ENCODE data around the gene ZSCAN16.
"Not testable (repeated sequence)": the region's sequence is repeated elsewhere in the genome, so short reads cannot be mapped to it uniquely, and the experiment has no call there.

Gene ZSCAN16

DNA sequence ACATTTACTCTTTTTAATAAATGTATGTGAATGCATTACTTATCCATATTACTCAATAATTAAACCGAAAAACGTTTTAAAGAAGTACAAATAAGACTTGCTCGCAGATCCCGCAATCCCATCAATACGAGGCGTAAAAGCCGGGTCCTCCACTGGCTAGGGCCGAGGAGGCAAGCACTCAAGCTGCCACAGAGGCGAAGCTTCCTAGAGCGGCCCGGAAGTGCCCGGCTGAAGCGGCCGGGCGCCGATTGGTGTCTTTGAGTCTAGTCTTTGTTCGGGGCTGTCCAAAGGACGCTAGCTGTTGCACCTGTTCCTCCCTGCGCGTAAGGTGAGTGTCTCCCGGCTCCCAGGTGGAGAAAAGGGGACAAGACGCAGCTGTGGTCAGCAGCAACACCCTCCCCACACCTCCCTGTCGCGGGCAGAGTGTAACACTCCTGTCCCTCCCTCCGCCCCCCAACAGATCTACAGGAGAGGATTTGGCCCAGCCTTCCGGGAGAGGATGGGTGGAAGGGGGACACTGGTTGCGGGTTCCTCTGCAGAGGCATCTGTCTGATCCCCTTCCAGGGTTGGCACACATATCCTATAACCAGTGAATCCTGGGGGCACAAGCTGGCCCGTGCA is at the start of gene ZSCAN16:
TSS of gene ZSCAN16 (plus strand) at position 260 of the 621 bp plus-strand sequence. CDS start 835 bp downstream, outside the sequence.
- DNase-seq (ENCODE audit: low read depth), result peak; percentile 80

DNA sequence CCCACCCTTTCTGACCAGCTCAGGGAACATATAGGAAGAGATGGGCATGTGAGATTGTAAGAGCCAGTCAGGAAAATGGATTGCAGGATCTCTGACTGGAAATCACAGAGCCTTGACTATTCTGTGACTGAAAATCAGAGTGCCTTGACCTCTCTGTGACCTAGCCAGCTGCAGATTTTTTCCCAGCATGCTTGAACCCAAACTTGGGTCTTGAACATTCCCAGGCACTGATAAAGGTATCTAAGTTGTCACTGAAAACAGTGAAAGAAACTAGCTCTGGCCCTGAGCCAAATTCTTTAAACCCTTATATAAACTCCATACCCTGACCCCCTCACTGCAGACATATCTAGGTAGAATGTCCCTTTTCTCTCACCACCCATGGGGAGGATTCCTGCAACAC is 46.4 kb upstream of the ZSCAN16 start:
- no peak for DNase-seq (ENCODE audit: low read depth)

DNA sequence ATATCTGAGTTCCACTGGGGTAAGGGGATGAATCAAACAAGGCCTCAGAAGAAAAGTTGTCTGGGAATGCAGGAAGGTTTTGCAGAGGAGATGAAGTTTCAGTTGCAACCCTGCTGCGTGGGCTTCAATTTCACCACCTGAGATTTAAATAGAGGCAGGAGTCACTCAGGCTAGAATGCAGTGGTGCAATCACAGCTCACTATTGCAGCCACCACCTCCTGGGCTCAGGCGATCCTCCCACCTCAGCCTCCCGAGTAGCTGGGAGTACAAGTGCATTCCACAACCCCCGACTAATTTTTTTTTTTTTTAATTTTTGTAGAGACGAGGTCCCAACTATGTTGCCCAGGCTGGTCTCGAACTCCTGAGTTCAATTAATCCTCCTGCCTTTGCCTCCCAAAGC is 45.6 kb upstream of the ZSCAN16 start:
- peak; percentile 3 for DNase-seq (ENCODE audit: low read depth)

DNA sequence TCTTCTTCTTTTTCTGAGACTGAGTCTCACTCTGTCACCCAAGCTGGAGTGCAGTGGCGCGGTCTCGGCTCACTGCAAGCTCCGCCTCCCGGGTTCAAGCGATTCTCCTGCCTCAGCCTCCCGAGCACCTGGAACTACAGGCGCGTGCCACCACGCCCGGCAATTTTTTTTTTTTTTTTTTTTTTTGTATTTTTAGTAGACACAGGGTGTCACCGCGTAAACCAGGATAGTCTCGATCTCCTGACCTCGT is 44.1 kb upstream of the ZSCAN16 start, which contains the start of gene ZNF165:
TSS of gene ZNF165 (plus strand) at position 188 of the 250 bp plus-strand sequence. CDS start 4,913 bp downstream, outside the sequence.
- not testable (repeated sequence) for DNase-seq (ENCODE audit: low read depth)

DNA sequence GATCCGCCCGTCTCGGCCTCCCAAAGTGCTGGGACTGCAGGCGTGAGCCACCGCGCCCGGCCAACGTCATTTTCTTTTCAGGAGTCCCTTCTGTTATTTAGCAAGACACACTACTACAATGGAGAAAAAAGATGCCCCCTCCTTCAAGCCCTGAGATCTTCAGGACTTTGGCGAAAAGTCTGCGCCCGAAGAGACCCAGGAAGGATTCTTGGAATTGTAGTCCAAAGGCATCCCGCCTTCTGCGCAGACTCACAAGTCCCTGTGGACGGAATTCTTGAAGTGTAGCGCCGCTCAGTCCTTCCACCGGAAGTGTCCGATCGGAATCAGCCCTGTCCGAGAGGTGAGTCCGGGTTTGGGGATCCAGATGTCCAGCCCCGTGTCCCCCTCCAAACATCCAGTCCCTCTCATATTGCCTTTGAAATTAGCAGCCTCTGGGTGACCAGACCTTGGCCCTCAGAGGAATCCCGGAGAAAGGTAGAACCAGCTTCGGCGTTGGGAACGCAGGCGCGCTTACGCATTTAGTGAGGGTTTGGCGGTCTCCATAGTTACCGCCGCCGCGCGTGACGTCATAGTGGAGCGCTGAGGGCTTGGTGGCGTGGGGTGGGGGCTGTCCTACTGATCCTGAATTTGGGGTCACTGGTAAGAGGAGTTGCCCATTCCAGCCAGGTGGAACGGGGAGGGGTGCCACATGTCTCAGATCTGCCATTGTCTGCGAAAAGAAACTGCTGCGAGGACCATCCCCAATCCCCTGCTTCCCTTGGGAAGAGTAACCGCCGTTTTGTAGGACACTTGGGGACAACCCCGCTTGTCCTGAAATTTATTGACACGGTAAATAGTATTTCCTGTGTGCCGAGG is 43.6 kb upstream of the ZSCAN16 start:
- peak; percentile 98 for DNase-seq (ENCODE audit: low read depth)

DNA sequence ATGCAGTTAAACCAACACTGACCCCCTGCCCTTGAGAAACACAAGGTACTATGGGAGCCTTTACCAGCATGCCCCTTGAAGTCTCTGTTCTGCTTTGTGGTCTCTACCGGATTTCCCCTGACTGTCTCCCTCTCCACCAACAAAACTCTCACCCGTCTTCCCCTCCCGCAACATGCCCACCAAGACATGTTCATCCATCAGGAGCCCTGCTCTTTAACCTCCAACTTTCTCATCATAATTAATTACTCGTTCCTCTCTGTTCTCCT is 43.0 kb upstream of the ZSCAN16 start:
- DNase-seq (ENCODE audit: low read depth), result no peak

DNA sequence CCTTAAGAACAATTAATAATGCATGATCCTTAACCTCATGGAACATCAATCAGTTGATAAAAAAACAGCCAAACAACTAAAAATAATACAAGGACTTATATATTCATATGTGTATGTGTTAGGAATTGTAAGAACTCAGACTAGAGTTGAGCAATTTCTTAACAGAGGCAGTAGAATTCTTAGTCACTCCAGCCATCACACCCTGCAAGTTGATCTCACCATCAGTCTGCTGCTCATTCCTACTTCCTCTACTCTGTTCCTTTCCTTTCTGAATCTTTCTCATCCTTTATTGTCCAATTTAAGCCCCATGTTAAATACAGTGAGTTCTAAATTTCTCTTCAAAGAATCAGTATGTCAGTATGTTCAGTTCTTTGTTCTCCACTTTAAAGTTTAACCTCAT is 41.5 kb upstream of the ZSCAN16 start:
- DNase-seq (ENCODE audit: low read depth), result no peak

DNA sequence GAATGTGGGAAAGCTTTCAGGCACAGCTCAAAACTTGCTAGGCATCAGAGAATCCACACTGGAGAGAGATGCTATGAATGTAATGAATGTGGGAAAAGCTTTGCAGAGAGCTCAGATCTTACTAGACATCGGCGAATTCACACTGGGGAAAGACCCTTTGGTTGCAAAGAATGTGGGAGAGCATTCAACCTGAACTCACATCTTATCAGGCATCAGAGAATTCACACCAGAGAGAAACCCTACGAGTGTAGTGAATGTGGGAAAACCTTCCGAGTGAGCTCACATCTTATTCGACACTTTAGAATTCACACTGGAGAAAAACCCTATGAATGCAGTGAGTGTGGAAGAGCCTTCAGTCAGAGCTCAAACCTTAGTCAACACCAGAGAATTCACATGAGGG is 35.4 kb upstream of the ZSCAN16 start:
- no peak for DNase-seq (ENCODE audit: low read depth)

DNA sequence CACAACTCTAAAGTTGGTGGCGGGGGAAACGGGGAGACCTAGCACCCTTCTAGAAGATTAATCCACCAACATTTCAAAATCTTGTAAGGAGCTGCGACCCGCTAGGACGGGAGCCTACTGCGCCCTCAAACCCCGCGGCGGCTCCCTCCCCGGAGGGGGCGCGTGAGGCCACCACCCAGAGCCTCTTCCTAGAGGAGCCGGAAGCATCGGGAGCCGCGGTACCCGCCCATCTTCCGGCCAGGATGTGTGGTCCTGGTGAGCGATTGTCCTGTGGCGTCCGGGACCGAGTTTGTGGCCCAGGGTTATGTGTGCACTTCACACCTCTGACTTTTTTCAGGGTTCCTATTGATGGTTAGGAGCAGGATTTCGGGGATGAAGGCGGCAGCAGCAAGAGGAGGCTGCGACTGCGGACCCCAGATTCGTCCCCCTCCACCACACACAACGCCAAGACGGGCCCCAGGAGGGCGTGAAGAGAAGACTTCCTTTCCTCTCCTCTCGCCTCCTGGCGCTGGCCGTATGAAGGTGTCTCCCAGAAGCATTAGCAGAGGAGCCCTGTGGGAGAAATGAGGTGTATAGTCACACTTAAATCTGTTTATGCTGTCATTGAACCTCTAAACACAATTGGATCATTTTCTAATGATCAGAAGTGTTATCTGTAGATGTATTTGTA is 33.4 kb upstream of the ZSCAN16 start:
- DNase-seq (ENCODE audit: low read depth), result no peak

DNA sequence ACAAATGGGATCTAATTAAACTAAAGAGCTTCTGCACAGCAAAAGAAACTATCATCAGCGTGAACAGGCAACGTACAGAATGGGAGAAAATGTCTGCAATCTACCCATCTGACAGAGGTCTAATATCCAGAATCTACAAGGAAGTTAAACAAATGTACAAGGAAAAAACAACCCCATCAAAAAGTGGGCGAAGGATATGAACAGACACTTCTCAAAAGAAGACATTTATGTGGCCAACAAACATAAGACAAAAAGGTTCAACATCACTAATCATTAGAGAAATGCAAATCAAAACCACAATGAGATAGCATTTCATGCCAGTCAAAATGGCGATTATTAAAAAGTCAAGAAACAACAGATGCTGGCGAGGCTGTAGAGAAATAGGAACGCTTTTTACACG is 22.2 kb upstream of the ZSCAN16 start:
- DNase-seq (ENCODE audit: low read depth), result not testable (repeated sequence)

DNA sequence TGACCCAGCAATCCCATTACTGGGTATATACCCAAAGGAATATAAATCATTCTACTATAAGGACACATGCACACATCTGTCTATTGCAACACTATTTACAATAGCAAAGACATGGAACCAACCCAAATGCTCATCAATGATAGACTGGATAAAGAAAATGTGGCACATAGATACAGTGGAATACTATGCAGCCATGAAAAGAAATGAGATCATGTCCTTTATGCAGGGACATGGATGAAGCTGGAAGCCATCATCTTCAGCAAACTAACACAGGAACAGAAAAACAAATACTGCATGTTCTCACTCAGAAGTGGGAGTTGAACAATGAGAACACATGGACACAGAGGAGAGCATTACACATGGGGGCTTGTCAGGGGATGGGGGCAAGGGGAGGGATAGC is 21.7 kb upstream of the ZSCAN16 start:
- DNase-seq (ENCODE audit: low read depth), result not testable (repeated sequence)

DNA sequence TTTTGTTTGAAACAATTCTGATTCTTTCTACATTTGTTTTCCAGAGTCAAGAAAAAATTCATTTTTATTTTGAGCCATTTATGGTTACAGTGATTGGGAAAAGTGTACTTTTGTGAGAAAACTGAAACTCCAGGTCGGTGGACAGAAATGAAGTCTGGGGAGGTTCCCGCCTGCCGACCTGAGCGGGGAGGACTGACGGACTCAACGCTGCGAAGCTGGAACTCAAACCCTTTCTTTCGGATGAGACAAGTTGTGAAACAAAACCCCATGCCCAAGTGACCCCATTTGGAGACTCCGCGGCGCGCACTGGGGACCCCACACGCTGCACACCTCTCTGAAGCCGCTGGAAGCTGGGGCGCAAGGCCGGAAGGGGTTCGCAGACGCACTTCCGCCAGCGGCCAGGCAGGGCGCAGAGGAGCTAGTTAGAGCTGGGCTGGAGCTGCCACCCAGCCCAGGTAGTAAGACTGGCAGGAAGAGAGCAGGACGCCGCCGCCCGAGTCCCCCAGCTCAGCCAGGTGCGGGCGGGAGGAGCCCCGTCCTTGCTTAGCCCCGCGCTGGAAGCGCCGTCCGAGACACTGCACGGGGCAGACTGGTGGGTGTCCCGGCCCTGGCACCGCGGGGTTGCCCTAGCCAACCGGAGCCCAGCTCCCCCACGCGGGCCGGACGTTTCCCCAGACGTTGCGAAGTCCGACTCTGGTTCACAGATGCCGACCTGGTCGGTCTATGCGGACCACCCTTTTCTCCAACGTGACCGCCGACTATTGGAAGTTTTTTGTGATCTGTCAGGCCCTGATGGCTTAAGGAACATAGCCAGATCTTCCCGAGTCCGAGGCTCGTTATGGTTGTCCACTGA is 19.8 kb upstream of the ZSCAN16 start:
- peak; percentile 76 for DNase-seq (ENCODE audit: low read depth)

DNA sequence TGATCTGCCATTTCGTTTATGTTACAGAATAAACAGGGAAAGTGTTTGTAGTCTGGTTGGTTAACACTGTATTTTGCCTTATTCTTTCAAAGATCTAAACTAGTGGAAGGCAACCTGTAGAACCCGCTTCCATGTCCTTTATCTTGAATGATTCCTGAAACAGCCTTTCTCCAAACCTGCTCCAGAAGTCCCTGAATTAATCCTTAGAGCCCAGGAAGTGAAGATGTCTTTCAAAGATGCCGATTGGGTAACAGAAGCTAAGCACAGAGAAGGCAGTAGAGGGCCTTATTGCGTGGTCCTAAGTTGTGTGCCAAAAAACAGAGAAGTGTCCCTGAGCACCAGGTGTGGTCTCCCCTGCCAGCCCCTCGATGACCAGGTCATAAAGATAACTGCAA is 19.2 kb upstream of the ZSCAN16 start:
- peak; percentile 24 for DNase-seq (ENCODE audit: low read depth)

DNA sequence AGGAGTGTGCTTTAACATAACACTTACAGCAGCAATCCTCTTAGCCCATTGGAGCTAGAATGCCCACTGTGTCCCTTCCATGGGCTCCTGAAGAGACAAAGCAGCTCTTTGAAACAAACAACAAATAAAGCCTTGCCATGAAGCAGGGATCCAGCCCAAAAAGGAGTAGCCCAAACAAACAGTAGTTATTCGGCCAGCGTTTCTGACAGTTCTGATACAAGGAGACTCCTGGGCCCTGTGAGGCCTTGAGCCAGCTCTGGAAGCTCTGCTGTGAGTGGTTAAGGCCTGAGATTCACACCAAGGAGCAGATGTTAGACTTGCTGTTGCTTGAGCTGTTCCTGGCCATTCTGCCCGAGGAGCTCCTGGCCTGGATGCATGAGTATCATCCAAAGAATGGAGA is 16.9 kb upstream of the ZSCAN16 start:
- no peak for DNase-seq (ENCODE audit: low read depth)

DNA sequence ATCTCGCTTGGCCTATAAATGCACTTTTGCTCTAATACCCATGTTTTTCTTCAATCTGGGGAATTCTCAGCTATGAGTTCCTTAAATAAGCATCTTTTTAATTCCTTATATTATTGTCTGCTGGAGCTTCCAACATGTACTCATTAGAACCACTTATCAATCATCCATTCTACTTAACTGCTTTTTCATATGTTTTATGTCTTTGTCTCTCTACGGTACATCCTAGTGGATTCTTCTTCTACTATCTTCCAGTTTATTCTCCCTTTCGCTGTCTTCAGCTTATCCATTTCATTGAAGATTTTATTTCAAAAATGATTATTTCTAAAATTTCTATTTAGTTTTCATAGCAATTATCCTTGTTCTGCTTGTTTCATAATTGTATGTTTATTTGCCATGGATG is 12.4 kb upstream of the ZSCAN16 start:
- DNase-seq (ENCODE audit: low read depth), result no peak

DNA sequence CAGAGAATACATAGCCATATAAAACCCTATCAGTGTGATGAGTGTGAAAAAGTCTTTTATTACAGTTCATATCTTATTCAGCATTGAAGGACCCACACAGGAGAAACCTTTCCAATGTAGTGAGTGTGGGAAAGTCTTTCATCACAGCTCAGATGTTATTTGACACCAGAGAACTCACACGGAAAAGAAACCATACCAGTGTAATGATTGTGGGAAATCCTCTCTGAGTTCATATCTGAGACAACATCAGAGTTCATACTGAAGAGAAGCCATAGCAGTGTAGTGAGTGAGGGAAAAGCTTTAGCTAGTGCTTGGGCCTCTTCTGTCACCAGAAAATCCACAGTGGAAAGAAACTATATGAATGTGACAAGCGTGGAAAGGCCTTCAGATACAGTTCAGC is 8.6 kb upstream of the ZSCAN16 start:
- no peak for DNase-seq (ENCODE audit: low read depth)

DNA sequence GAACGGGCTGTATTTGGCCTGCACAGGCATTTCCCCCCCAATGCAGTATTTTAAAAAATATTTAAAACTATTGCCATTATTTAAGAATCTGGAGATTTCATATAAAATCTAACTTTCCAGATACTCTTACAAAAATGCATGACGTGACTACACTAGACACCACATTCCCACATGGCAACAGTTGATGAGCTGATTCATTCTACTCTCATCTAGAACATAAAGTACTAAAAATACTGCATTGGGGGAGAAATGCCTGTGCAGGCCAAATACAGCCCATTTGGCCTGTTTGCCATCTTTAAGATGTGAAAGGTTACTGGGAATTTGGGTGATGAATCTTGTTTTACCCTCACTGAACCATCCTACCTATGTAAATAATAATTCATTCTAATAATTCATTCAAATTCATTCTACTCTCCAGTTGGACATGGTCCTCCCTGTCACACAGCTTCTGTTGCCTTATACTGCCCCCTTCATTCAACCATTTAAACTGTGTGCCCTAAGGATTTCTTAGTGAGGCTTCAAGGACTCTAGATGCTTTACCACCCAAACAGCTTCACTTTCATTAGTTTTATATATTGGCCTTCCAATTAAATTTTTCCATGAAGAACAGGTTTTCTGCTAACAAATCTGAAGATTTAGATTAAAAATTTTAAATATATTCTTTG is 6.9 kb upstream of the ZSCAN16 start:
- DNase-seq (ENCODE audit: low read depth), result peak; percentile 28

DNA sequence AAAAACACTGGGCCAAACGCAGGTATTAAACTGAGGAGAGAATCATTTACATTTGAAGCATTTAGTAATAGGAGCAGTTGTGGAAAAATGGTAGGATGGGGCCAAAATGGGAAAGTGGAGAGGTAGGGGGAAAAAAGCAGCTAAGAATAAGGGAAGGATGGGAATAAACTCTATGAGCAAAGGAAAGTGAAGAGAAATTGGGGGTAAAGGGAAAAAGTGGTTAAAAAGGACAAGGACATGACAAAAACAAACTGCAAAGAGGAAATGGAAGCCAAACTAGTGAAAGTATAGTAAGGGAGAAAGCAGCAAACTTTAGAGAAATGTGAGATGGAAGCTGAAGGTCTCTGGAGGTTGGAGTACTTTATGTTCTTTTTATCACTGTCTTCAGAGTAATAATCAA is 6.2 kb upstream of the ZSCAN16 start:
- DNase-seq (ENCODE audit: low read depth), result no peak

DNA sequence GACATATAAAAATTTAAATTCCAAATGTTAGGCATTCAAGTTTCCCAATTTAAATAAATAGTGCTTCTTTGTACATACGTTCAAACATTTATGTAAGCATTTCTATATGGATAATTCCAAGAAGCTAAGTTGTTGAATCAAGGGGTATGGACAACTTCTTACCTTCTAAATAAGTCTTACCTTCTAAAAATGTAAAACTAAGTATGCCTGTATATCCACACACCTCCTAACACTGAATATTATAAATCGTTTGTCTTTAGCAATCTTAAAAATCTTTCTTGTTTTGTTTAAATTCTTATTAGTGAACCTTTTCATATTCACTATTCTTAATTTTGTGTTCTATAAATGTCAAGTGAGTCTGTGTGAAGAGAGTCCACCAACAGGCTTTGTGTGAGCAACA is 2.5 kb upstream of the ZSCAN16 start:
- no peak for DNase-seq (ENCODE audit: low read depth)

DNA sequence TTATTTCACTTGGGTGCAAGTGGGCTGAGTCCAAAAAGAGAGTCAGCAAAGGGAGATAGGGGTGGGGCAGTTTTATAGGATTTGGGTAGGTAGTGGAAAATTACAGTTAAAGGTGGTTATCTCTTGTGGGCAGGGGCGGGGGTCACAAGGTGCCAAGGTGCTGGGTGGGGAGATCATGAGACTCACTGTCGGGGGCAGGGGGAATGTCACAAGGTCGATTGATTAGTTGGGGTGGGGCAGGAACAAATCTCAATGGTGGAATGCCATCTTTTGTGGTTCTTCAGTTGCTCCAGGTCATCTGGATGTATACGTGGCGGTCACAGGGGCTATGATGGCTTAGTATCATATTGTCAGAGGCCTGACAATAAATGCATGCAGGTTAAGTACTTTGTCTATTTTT is 2.1 kb upstream of the ZSCAN16 start:
- not testable (repeated sequence) for DNase-seq (ENCODE audit: low read depth)

DNA sequence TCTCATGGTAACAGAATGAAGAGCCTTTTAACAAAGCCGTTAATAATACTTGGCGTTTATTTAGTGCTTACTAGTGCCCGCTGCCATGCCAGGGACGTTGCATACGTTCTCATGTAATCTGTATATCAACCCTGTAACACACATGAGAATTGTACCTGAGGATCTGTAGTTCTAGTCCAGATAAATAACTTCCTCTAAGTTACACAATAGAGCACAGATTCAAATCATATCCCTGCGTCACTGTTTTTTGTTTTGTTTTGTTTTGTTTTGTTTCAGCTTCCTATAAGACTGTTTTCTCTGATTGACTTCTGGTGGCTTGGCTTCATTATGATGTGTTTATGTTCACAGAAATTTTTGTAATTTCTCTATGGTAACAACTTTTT is 553 bp downstream of the ZSCAN16 start:
- no peak for DNase-seq (ENCODE audit: low read depth)

DNA sequence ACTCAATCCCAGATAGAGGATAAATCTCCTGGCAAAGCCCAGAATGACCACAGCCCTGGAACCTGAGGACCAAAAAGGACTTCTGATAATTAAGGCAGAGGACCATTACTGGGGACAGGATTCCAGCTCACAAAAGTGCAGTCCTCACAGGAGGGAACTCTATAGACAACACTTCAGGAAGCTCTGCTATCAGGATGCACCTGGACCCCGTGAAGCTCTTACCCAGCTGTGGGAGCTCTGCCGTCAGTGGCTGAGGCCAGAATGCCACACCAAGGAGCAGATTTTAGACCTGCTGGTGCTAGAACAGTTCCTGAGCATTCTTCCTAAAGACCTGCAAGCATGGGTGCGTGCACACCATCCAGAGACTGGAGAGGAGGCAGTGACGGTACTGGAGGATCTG is 992 bp downstream of the ZSCAN16 start:
- no peak for DNase-seq (ENCODE audit: low read depth)

All from amniotic epithelial cell (primary cell).